Immature natural killer cell (primary cell): ENCODE data around the gene SSU72. TPM values are rescaled to one million over a fixed set of nuclear protein-coding genes. Genes with fewer than 3 reads are reported as not detected.

Experiments used
- DNase-seq, 3 donors: peaks; one replicate each; pipeline ENCODE4 v3.0.0; 2022; ENCODE audit warnings: mixed read lengths in 1 of 3
- H3K27ac Mint-ChIP-seq, 6 donors: one replicate each; pipeline ENCODE4 v1.8.0; 2020; ENCODE audit warnings: mixed read lengths in 6 of 6, mild to moderate bottlenecking in 5 of 6, inconsistent platforms in 4 of 6, moderate library complexity in 3 of 6
- H3K27me3 Mint-ChIP-seq, 3 donors: one replicate each; pipeline ENCODE4 v1.8.0; 2020 to 2021; ENCODE audit warnings: low read depth in 3 of 3, mild to moderate bottlenecking in 3 of 3, mixed read lengths in 3 of 3, moderate library complexity in 3 of 3, inconsistent platforms in 1 of 3
- H3K36me3 Mint-ChIP-seq, 3 donors: one replicate each; pipeline ENCODE4 v1.8.0; 2020; ENCODE audit warnings: mixed read lengths in 3 of 3, inconsistent platforms in 2 of 3, mild to moderate bottlenecking in 2 of 3
- H3K4me1 Mint-ChIP-seq, 2 donors: one replicate each; pipeline ENCODE4 v1.8.0; 2020; ENCODE audit warnings: inconsistent platforms in 2 of 2, mild to moderate bottlenecking in 2 of 2, mixed read lengths in 2 of 2, moderate library complexity in 1 of 2
- H3K4me3 Mint-ChIP-seq, 5 donors: one replicate each; pipeline ENCODE4 v1.8.0; 2020; ENCODE audit warnings: mild to moderate bottlenecking in 5 of 5, mixed read lengths in 5 of 5, inconsistent platforms in 3 of 5, moderate library complexity in 3 of 5
- H3K9me3 Mint-ChIP-seq, 6 donors: one replicate each; pipeline ENCODE4 v1.8.0; 2020; ENCODE audit warnings: mild to moderate bottlenecking in 6 of 6, mixed read lengths in 6 of 6, inconsistent platforms in 4 of 6, moderate library complexity in 3 of 6
- polyA plus RNA-seq, 3 donors: library from polyadenylated mRNA; unstranded; fragments of 300-500 nt; fragmentation: Illumina TruSeq; gene quantifications; one replicate each; pipeline ENCODE4 v1.2.3, GENCODE V29; 2021

The SSU72 gene
- polyA plus RNA-seq, 3 donors from 2014 or later = 159 to 241 (median 160) TPM

- Mint-ChIP-seq H3K4me1 (no peaks in the 10 kb centered on the region), H3K36me3 (no peaks in the 10 kb centered on the region), H3K4me3 (no peak overlapping the region), H3K27ac (no peak overlapping the region), H3K9me3 (no peaks in the 10 kb centered on the region), H3K27me3 (peaks cover 0 to 4% (median 2%) of the 10 kb centered on the region in 3 donors)
- no peak for DNase-seq
Measured at GRCh38 chr1:1604374-1605033, 29.8 kb upstream of the SSU72 start.

DNA sequence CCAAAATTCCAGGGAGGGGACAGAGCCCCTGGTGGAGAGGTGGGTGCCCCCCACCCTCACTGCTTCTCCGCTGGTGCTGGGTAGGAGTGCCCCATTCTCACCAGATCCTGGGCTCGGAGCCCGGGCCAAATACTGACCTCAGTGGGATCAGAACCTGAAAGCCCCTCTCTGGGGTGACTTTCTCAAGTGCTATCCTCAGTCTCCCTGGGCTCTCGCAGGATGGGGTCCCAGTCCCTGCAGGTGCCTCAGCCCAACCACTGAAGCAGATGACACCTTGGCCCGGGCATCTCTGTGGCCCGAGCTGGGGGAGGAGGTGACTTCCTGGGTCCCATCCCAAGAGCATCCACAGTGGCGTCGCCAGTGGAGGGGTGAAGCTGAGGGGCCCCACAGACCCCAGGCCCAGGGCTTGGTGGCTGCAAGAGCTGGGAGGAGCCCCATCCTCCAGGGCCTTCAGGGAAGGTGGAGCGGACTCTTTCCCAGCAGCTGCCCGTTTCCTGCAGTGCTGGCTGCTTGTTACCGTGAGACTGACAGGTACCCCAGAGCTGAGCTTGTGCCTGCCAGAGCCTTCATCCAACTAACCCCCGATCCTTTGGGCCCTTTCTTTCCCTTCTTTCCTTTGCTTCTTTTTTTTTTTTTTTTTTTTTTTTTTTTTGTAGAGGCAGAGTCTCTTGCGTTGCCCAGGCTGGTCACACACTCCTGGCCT, 29.2 kb upstream of the SSU72 start:
- H3K27ac Mint-ChIP-seq = no peak overlapping the region
- peaks cover 0 to 5% (median 2%) of the 10 kb centered on the region in 3 donors for H3K27me3 Mint-ChIP-seq
- H3K4me1 Mint-ChIP-seq = peaks cover 0 to under 1% of the 10 kb centered on the region in 2 donors
- DNase-seq = no peak
- peak overlapping the region in 1 of 5 donors; percentile 15 for H3K4me3 Mint-ChIP-seq
- H3K36me3 Mint-ChIP-seq = no peaks in the 10 kb centered on the region
- H3K9me3 Mint-ChIP-seq = no peaks in the 10 kb centered on the region

DNA sequence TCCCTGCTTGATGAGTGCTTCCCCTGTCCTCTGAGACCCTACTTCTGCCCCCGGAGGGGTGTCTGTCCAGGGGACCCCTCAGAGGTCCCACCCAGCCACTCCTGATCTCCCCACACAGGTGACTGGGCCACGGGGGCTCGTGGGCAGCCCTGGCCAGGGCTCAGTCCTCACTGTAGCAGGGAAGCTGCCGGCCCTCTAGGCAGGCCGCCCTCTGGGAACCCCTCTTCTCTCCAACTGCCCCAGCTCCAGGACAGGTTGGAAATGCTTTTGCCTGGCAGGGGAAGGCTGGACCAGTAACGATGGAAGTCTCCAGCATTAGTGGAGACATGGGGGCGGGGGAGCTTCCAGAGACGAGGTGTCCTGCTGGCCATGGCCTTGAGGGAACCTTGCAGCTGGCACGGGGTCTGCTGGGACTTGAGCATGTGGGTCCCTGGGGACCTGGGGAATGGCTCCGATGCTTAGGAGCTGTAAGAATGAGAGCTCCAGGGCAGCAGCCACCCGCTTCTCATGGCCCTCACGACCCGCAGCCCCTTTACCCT, 28.4 kb upstream of the SSU72 start:
- no peak overlapping the region for H3K27ac Mint-ChIP-seq
- peaks cover 0 to 4% (median 2%) of the 10 kb centered on the region in 3 donors for H3K27me3 Mint-ChIP-seq
- no peaks in the 10 kb centered on the region for H3K36me3 Mint-ChIP-seq
- no peaks in the 10 kb centered on the region for H3K9me3 Mint-ChIP-seq
- peaks cover 0 to 3% of the 10 kb centered on the region in 2 donors for H3K4me1 Mint-ChIP-seq
- H3K4me3 Mint-ChIP-seq = no peak overlapping the region
- DNase-seq = no peak

- Mint-ChIP-seq H3K9me3 (no peaks in the 10 kb centered on the region), H3K4me3 (no peak overlapping the region), H3K27me3 (peaks cover 0 to 3% (median 2%) of the 10 kb centered on the region in 3 donors), H3K36me3 (no peaks in the 10 kb centered on the region), H3K4me1 (peaks cover 0 to 5% of the 10 kb centered on the region in 2 donors), H3K27ac (no peak overlapping the region)
- DNase-seq = no peak
Measured at GRCh38 chr1:1602304-1602967, 27.8 kb upstream of the SSU72 start.

DNA sequence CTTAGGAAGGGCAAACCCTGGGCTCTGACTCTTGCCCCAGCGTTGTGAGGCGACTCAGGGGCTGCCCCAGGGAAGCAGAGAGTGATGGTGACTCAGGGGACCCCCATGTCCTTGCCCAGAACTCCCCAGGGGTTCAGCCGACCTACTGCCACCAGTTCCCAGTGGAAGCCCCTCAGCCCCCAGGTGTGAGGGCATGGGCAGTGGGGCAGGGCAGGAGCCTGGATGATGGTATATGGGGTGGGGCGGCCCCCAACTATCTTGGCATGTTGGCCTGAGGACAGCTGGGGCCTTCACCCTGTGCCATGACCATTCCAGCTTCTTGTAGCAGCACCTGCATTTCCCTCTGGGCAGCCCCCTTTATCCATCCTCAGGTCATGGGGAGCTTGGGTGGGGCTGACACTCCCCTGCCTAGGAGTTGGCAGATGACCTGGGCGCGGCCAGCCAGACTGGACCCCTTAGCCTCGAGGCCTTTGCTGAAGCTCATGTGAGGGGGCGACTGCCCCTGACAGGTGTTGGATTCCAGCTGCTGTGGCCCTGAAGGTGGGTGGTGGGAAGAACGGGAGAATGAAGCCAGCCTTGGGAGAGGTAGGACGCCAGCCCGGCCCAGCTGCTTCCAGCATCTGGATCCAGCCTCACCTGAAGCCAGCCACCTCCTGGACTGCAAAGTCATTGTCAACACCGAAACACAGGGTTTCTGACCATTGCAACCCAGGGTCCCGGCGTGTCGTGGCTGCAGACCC, 27.1 kb upstream of the SSU72 start:
- H3K27ac Mint-ChIP-seq = no peak overlapping the region
- H3K36me3 Mint-ChIP-seq = no peaks in the 10 kb centered on the region
- no peaks in the 10 kb centered on the region for H3K9me3 Mint-ChIP-seq
- H3K4me1 Mint-ChIP-seq = peaks cover 0 to 5% of the 10 kb centered on the region in 2 donors
- DNase-seq = no peak
- H3K4me3 Mint-ChIP-seq = no peak overlapping the region
- H3K27me3 Mint-ChIP-seq = peaks cover 0 to 3% (median 2%) of the 10 kb centered on the region in 3 donors

- H3K4me1 Mint-ChIP-seq = peaks cover 0 to 5% of the 10 kb centered on the region in 2 donors
- H3K4me3 Mint-ChIP-seq = peak overlapping the region in 4 of 5 donors; percentile 38 to 70 (median 50)
- no peaks in the 10 kb centered on the region for H3K36me3 Mint-ChIP-seq
- no peak for DNase-seq
- H3K9me3 Mint-ChIP-seq = no peaks in the 10 kb centered on the region
- no peak overlapping the region for H3K27ac Mint-ChIP-seq
- H3K27me3 Mint-ChIP-seq = peaks cover 0 to 3% (median 2%) of the 10 kb centered on the region in 3 donors
Measured at GRCh38 chr1:1600861-1601563, 26.3 kb upstream of the SSU72 start.

- Mint-ChIP-seq H3K9me3 (no peaks in the 10 kb centered on the region), H3K27me3 (peaks cover 0 to 3% (median 2%) of the 10 kb centered on the region in 3 donors), H3K36me3 (no peaks in the 10 kb centered on the region), H3K4me1 (peaks cover 0 to 5% of the 10 kb centered on the region in 2 donors), H3K4me3 (peak within 1 kb of the TSS; percentile 62 to 72 (median 69)), H3K27ac (no peak within 1 kb of the TSS)
- no peak for DNase-seq
Measured at GRCh38 chr1:1599935-1600860, 25.5 kb upstream of the SSU72 start, which contains the start of gene FNDC10. Gene FNDC10, minus strand, starts transcription at chr1:1600135. Its CDS starts 120 bp downstream, at chr1:1600015.

GRCh38 chr1:1599030-1599934, 24.6 kb upstream of the SSU72 start:
- Mint-ChIP-seq H3K9me3 (no peaks in the 10 kb centered on the region), H3K4me1 (peaks cover 0 to 5% of the 10 kb centered on the region in 2 donors), H3K27ac (no peak overlapping the region), H3K27me3 (peaks cover 0 to 3% (median 0%) of the 10 kb centered on the region in 3 donors), H3K36me3 (no peaks in the 10 kb centered on the region), H3K4me3 (peak overlapping the region; percentile 62 to 72 (median 69))
- DNase-seq = peak; percentile 51 to 63 (median 58)

DNA sequence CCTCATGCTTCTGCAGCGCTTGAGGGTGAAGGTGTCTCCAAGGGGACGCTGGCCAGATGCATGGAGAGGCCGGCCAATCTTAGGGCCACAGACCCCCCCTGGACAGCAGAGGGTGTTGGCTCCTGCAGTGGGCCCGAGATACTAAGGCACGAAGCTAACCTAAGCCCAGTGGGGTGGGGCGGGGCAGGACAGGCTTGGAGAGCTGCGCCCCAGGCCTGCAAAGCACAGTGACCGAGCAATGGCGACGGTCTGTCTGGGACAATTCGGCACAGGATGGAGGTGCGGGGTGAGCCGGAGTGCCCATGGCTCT, 24.0 kb upstream of the SSU72 start:
- Mint-ChIP-seq H3K27ac (no peak overlapping the region), H3K4me3 (peak overlapping the region; percentile 62 to 72 (median 69)), H3K27me3 (peaks cover 0 to 3% (median 0%) of the 10 kb centered on the region in 3 donors), H3K36me3 (no peaks in the 10 kb centered on the region), H3K4me1 (peaks cover 0 to 5% of the 10 kb centered on the region in 2 donors), H3K9me3 (no peaks in the 10 kb centered on the region)
- no peak for DNase-seq

DNA sequence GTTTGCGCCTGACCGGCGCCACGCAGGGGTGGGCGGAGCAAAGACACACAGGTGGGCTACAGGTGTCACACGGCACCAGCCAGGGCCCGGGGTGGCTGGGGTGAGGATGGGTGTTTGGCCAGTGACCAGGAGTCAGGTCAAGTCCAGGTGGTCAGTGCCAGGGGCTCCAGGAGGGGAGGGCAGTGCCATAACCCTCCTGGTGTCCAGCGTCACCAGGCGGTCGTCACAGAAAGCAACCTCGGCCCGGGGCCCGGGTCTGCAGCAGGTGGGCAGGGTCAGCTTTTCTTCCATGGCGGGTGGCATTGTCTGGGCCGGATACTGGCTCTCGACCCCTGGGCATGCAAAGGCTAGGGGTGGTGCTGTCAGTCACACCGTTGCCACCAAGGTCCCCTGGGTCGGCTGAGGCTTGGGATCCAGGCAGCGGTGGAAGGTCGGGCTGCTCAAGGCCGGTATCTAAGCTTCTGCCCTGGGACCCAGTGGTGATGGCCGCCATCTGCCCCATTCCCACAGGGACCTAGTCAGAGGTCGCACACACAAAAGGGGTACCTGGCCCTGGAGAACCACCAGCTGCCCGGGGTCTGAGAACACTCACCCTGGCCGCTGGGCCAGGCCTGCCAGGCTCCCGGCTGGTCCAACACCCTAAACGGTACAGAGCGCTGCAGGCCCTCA, 23.5 kb upstream of the SSU72 start:
- no peak overlapping the region for H3K27ac Mint-ChIP-seq
- H3K4me3 Mint-ChIP-seq = peak overlapping the region in 3 of 5 donors; percentile 38 to 72 (median 71)
- DNase-seq = no peak
- H3K36me3 Mint-ChIP-seq = no peaks in the 10 kb centered on the region
- peaks cover 0 to 5% of the 10 kb centered on the region in 2 donors for H3K4me1 Mint-ChIP-seq
- peaks cover 0 to 3% (median 2%) of the 10 kb centered on the region in 3 donors for H3K27me3 Mint-ChIP-seq
- H3K9me3 Mint-ChIP-seq = no peaks in the 10 kb centered on the region
